GM11168 (cell line): ENCODE results near the gene CCNI2.

Source experiments
- in situ Hi-C: fragments of 300-500 bp; cut with MboI; formaldehyde crosslinking; loops from one replicate; pipeline ENCODE4 v1.12.0; 2022; ENCODE audit warnings: low sequenced_read_pairs; ENCODE audit not compliant: unreplicated experiment

Gene CCNI2

DNA sequence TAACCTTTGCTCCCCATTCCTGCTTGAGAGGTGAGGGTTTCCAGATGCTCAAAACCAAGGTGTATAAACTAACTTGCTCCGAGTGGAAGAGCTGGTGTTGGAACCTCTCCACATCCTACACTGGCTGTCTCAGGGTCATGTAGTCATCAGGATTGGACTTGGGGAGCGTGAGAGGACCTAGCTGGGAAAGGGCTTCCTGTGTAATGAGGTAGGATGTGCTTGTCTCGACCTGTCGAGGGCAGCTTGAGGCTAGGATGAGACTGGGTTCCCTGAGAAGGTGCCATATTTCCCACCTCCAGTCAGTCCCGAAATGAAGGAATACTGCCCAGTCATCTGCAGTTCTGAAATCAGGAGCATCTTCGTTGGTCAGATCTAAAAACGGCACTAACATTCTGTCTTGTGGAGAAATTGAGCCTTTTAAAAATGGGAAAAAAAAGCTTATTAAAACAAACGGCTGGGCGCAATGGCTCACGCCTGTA lies 1.3 kb downstream of the CCNI2 start:
- in situ Hi-C loops, result no loop called here

DNA sequence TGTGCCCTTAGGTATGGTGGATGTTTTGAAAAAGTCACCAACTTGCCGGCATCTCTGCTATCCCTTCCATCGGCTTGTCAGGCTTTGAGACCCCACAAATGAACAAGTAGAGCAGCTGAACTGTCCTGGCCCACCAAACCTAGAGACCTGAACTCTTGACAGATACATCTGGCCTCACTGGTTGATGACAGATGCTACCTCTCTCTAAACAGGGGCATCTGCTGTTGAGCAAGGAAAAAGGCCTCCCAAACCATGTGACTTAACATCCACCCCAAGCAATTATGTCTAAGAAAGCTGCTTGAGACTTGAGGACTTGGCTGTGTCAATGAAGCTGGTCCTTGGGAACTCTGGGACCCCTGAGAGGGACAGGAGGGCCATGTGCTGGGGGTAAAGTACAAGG lies 2.3 kb downstream of the CCNI2 start:
- in situ Hi-C loops, result no loop called here

DNA sequence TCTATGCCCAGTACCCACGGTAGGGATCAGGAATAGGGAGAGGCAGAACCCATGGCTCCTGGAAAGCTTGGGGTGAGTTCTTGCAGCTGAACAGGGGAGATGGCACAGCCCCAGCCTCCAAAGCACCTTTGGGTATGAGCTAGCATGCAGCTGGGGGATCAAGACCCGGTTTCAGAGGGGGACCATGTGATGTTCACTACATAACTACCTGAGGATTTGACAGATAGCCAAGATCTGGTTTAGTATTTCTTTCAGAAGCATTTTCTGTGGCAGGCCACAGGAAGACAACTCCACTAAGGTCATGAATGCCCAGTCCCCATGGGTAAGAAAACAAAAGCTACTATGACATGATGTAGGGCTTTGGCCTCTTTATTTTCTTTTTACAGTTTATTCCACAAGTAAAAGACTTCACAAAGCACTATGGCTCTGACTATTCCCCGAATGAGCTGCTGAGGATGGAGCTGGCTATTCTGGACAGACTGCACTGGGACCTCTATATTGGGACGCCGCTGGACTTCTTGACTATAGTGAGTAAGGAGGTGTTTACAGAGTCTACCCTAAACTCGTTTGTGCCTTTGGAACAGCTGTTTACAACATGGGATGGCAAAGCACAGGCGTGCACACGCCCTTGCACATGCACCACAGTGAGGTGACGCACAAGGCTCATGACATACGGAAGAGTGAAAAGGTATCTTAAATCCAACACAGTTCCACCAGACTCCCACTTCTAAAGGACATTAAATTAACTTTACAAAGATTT lies 3.4 kb downstream of the CCNI2 start:
- in situ Hi-C loops, result no loop called here

DNA sequence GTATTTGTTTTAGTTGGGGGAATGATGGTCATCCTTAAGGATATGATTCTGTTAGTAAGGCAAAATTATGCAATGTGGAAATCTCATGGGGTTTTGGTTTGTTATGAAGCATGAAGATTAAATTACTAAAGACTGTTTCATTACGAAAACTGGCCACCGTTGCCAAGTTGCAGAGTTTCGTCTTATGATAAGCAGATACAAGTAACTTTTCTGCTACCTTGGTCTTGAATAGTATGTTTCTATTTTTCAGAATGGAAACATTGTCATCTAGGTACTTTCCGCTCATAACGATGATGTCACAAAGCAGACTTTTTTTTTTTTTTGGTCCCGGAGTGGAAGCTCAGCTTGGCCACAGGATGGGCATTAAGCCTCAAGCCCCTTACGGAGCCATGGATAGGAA lies 4.2 kb downstream of the CCNI2 start:
- in situ Hi-C loops, result no loop called here

DNA sequence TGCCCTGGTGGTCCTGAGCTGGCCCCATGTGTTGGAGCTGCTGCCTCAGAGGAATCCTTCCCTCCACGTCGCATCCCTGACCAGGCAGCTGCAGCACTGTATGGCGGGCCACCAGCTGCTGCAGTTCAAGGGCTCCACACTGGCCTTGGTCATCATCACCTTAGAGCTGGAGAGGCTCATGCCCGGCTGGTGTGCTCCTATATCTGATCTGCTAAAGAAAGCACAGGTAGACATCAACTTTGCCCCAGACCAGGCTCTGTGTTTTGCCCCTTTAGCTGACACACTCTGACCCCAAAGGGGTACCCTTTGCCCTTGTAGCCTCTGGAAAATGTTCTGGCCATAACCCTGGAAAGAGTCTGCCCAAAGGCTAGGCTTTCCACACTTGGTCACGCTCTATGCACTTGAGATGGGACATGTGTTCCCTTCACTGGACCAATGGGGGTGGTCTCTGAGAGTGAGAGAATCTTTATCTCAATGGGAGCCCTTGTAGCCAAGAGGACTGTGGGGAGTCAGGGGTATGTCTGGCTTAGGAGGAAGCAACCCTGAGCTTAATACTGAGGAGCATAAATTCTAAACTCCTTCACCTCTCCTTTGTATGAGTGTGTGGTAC lies 4.8 kb downstream of the CCNI2 start:
- in situ Hi-C loops, result no loop called here

DNA sequence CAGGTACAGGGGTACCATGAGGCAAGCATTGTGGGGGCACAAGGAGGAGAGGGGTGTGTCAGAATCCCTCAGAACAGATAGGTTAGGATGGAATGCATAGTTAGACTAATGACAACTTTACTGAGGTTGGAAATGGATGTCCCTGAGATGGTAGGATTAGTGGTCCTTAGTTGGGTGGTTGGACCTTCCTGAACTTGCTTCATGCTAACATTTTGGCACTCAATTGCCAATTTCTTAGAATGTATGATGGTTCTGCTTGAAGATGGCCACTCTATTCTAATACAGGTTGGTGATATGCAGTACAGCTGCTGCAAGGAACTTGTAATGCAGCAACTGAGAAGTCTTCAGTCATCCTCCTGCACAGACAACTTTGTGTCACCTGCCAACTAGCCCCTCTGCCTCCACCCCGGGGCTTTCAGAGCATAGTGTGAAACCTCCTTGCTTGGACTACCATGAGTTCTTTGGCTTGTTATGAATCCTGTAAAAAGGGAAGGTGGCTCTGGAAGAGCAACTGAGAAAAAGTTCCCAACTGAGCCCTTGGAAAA lies 5.4 kb downstream of the CCNI2 start:
- in situ Hi-C loops, result no loop called here

DNA sequence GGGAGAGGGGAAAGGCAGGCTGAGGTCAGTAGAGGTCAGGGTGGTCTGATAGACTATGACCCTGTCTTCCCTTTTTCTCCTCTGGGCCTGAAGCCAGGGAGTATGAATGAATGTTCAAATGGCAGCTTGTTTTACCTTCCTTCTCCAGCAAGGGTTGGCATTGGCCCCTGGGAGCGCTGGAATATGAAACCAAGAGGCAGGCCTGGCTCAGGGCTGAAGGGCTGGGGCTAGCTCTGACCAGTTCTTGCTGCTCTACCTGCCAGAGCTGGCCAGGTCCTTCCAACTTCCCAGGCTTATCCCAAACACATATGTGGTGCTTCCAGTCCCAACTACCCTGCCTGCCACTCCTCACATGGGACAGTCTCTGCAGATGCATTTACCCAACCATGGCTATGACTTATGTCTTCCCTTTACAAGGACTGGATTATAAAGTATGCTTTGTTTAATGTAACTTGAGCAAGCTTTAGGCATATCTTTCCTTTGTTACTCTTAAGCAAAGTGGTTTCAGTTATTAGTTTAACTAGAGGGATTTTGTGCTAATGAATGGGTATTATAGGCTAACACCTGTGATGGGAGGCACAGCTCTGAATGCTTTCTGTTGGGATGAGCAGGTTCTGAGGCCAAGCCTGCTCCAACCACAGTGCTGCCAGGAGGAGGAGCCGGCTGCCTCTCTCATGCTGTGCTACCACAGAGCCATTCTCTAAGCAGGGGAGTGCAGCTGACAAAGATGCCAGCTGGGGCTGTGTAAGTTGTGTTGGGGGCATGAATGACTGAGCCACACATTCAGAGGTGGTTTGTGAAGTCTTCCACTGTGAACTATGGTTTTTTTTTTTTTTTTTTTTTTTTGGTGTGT lies 6.1 kb downstream of the CCNI2 start:
- in situ Hi-C loops, result no loop called here

DNA sequence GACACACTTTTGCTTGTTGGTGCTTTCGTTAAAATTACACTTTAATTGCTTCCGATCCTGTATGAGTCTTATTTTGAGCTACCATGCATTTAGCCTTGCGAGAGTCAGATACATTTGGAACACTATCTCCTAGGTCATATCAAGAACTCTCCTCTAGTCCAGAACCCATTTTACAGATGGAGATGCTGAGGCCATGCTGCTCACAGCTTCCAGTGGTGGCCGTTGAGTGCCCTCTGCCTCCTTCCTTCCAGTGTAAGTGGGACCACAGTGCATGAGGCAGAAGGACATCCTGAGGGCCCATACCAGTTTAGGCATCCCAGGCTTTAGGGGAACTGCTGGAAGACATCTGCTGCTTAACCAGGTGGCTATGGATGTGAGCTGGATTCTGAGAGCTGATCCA lies 6.9 kb downstream of the CCNI2 start:
- in situ Hi-C loops, result no loop called here

DNA sequence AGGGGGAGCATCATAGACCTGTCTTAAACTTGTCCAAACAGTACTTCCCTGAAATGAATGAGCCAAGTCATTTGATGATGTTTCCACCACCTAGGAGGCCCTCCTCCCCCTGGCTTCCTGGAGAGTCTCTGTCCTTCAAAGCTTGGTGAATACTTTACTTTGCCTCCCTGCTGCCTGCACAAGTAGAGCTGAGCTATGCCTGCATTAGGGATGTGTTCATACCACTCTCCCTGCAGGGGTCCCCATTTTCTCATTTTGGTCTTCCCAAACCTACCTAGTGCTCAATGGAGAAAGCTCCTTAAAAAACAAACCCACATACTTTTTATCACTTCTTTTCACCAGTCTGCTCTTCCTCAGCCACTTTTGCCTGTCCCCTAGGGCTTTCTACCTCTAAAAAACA lies 7.7 kb downstream of the CCNI2 start:
- in situ Hi-C loops, result no loop called here

DNA sequence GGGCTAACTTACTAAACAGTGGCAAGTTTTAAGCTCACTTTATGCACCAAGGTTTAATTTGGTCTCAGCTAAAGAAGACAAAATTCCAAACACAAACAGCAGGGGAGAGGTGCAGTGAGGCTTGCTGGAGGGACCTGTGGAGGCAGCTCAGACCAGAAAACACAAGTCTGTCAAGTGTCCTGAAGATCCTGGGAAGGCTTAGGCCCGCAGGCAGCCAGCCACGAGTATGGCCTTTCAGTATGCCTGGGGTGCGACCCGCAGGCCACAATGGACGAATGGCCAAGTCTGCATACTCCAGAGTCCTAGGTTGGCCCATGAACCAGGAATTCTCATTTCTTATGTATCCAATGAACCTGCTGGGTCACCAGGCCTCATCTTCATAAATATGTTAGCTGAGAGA lies 9.3 kb downstream of the CCNI2 start:
- in situ Hi-C loops, result no loop called here

DNA sequence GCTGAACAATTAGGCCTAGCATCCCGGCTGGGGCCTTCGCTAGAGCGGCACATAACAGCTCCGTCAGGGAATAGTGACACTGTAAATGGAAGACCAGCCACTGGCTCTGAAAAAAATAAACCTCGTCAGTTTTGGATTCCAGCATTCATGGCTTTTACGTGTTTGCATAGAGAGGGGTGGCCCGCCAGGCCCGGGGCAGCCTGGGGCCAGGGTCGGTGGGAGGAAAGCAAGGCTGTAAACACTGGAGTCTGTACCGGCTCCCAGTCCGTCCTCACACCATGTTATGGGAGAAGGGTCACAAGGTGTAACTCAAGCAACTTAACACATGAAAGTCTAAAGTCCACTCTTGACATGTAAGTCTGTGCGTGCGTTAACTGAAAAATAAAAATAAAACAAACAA lies 11.2 kb downstream of the CCNI2 start:
- in situ Hi-C loops, result no loop called here

DNA sequence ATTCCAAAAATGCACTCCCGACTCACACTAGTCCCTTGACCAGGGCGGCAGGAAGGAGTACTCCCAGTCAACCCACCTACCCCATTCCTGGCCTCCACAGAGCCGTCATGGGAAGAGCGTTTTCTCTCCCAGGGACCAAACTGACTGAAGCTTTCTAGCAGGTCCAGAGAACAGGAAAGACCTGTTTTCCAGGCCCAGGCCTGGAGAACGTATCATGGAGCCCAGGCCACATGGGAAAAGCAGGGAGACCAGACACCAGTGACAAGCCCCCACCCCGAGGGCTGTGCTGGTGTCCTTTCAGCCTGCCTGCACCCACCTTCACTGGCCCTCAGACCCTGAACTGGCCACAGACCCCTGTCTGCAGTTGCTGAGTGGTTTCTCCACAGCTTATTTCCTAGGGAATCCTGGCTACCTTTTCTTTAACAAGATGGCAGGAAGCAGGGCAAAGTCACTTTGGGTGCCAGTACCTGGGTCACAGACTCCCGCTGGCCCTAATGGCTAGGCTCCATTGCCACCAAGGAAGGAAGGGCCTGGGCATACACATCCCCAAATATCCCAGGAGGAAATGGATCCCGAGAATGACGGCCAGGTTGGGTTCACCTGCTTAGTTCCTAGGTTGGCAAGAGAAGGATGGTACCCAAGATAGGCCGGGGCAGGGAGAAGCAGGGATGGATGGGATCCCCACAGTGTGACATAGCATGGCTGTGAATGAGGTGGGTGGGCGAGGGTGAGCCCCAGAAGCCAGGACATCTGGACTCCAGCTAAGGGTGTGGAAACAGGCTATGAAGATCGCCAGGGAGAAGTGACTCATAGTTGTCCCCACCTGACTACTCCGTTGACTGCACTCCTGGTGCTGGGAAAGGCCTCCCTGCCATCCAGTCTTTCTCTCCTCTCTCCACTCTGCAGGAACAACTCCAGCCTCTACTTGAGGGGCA lies 12.2 kb downstream of the CCNI2 start:
- in situ Hi-C loops, result no loop called here

DNA sequence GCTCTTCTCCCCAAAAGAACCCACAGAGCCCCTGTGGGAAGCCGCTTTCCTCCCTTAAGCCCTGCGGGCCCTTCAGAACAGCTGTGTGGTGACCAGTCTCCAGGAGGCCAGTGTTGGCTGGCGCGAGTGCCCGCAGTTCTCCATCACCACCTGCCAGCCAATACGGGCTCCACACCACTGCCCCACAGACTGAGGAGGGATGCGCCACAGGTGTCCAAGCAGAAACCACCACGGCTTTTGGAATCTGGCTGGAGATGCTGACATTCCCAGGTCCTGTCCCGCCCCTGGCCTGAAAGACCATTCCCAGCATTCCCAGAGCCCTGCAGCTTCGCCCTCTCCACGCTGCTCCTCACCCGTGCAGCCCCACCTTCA lies 12.8 kb downstream of the CCNI2 start:
- in situ Hi-C loops, result no loop called here

DNA sequence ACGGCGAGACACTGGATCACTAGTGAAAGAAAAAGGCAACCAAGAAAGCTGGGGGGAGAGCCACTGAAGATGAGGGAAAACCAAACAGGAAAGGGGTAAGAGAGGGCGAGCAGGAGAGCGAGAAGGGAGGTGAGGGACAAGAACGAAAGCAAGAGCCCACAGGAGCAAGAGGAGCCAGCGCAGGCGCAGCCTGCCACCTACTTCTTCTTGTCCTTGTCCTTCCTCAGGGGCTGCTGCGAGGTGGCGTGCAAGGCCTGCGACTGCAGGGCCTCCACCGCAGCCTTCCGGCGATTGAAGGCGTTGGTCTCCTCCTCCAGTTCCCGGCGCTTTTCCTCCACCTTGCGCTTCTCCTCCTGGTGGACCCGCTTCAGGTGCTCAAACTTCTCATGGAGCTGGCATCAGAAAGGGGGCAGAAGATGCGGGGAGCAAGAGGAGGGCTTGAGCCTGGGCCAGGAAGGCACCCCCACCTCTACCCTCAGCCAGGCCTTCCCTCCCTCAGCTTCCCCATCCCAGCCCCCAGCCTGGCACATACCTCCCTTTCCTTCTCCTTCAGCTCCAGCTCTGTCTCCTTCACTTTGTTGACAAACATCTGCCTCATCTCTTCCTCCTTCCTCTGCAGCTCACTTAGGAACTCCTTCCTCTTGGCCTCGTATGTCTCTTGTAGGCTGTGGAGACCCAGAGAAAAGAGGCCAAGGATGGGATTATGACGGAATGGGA lies 13.5 kb downstream of the CCNI2 start:
- in situ Hi-C loops, result no loop called here

DNA sequence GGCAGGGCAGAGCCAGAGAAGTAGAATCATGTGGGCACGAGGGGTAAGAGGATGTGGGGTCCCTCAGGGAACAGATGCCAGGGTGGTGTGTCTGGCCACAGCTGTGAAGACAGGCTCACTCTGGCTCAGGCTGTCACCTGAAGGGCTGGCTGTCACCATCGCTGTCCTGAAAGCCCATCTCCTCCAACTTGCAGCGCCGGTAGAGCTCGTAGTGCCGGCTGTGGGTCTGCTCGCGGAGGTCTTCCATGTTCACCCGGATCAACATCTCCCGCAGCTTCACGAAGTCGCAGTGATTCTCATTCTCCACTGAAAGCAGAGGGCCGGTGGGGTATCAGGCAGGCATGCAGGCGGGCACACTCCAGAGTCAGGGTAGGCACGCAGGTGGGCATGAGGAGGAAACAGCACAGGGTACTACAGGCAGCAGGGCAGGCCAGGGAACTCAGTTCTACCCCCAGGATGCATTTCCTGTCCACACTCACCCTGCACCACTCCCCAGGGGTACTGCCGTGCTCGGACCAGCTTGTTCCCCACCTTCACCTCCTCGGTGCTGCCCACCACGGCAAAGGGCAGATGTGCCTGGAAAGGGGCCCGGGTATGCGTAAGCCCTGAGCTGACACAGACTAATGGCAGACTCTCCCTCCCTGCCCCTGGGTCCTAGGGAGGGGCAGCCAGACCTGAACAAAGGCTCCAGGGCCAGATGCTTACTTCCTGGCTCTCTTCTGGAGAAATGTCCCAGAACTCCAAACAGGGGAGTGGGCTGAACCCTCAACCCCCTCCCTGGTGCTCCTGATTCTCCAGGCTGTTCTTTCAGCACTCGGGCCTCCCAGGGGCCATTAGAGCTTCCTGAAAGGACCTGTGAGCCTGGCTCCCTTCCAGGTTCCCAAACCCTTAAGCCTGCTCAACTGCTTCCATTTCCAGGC lies 14.4 kb downstream of the CCNI2 start:
- in situ Hi-C loops, result no loop called here

DNA sequence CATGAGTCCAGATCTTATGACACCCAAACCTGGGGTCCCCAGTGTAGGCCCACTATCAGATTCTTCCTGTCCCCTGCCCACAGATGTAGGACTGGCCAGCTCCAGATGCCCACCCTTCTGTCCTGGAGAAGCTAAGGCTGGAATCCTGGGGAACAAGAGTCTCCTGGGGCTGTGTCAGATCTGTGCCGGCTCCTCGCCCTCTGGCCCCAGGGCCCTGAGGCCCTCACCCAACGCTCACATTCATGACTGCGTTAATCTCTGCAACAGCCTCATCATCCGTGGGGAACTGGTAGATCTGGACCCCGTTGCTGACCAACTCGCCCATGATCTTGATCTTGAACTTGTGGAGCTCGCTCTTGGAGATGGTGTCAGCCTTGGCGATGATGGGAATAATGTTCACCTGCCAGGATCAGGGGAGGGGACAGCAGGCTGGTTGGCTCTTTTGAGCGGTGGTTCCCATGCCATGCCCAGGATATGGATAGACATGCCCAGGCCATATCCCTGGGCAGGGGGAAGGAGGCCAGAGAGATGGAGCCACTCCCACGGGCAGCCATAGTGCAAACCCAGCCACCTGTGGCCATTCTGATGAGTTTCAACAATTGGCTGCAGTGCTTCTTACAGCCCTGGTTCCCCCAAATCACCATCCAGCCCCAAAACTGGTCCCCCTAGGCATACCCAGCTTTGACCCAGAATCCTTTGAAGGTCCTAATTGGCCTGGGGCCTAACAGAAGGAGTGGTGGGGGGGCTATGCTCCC lies 15.2 kb downstream of the CCNI2 start:
- in situ Hi-C loops, result no loop called here

DNA sequence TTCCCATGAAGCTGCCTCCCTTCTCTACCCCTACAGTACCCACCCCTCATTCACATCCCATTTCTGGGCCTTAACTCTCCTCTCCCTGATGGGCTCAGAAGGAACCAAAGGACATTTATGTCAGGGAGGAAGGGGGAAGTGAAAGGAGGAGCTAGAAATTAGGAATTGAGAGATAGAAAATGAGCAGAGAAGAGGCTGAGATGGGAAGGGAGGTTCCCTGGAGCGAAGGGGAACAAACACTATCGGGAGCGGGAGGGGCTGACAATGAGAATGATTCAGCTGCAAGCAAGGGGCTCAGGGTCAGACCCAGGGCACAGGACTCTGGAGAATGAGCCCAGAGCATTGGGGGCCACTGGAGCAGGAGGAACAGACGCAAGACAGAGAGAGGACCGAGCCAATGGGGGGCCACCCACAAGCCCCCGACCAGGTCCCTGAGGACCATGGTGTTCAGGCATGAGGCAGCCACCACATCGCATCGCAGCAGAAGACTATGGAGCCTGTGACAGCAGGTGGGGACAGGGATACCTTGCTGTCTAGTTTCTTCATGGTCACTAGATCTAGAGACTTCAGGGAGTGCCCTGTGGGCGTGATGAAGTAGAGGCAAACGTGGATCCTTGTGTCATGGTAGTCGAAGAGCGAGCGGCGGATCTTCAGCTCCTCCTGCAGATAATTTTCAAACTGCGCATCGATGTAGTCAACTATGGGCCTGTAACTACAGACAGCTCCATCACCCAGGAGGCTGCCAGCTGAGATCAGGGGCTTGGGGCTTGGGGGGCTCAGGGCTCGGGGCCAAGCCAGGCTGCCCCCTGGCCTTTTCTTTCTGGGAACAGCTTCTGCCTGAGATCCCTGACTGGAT lies 16.2 kb downstream of the CCNI2 start:
- in situ Hi-C loops, result no loop called here
